ENCODE results near the gene AXL.
"Not testable (repeated sequence)": the region's sequence is repeated elsewhere in the genome, so short reads cannot be mapped to it uniquely, and the experiment has no call there.

The AXL gene

GRCh38 chr19:41218615-41219507 is at the start of gene AXL:
Gene AXL (plus strand): TSS chr19:41219223. CDS start chr19:41219393, 170 bp downstream.
- DNase-seq (ENCODE audit: low read depth in 2 of 3, low spot score in 1 of 3) = no peak

GRCh38 chr19:41172297-41173164 is 46.5 kb upstream of the AXL start:
- no peak for DNase-seq (ENCODE audit: low read depth in 2 of 3, low spot score in 1 of 3)

- DNase-seq (ENCODE audit: low read depth in 2 of 3, low spot score in 1 of 3) = no peak
These were observed 44.6 kb upstream of the AXL start for GRCh38 chr19:41174297-41174928.

GRCh38 chr19:41175801-41176777 is 42.9 kb upstream of the AXL start:
- DNase-seq (ENCODE audit: low read depth in 2 of 3, low spot score in 1 of 3) = peak in 1 of 3 donors; percentile 27

- not testable (repeated sequence) for DNase-seq (ENCODE audit: low read depth in 2 of 3, low spot score in 1 of 3)
These were observed 38.9 kb upstream of the AXL start for GRCh38 chr19:41180173-41180572.

- no peak for DNase-seq (ENCODE audit: low read depth in 2 of 3, low spot score in 1 of 3)
These were observed 31.8 kb upstream of the AXL start for GRCh38 chr19:41186971-41187883.

- no peak for DNase-seq (ENCODE audit: low read depth in 2 of 3, low spot score in 1 of 3)
These were observed 31.1 kb upstream of the AXL start for GRCh38 chr19:41187884-41188279.

GRCh38 chr19:41189425-41190065 is 29.5 kb upstream of the AXL start:
- DNase-seq (ENCODE audit: low read depth in 2 of 3, low spot score in 1 of 3) = no peak

GRCh38 chr19:41192574-41193429 is 26.2 kb upstream of the AXL start, which contains the start of gene CYP2S1:
Gene CYP2S1 (plus strand): TSS chr19:41193219. CDS start chr19:41193265, 46 bp downstream.
- DNase-seq (ENCODE audit: low read depth in 2 of 3, low spot score in 1 of 3) = peak in 2 of 3 donors; percentile 7 to 11

- DNase-seq (ENCODE audit: low read depth in 2 of 3, low spot score in 1 of 3) = no peak
These were observed 25.4 kb upstream of the AXL start for GRCh38 chr19:41193430-41194156.

- no peak for DNase-seq (ENCODE audit: low read depth in 2 of 3, low spot score in 1 of 3)
These were observed 24.9 kb upstream of the AXL start for GRCh38 chr19:41194157-41194552.

- DNase-seq (ENCODE audit: low read depth in 2 of 3, low spot score in 1 of 3) = no peak
These were observed 23.1 kb upstream of the AXL start for GRCh38 chr19:41195675-41196497.

- no peak for DNase-seq (ENCODE audit: low read depth in 2 of 3, low spot score in 1 of 3)
These were observed 20.5 kb upstream of the AXL start for GRCh38 chr19:41198559-41198958.

GRCh38 chr19:41203371-41203770 is 15.7 kb upstream of the AXL start:
- DNase-seq (ENCODE audit: low read depth in 2 of 3, low spot score in 1 of 3) = no peak

GRCh38 chr19:41204338-41204737 is 14.7 kb upstream of the AXL start:
- DNase-seq (ENCODE audit: low read depth in 2 of 3, low spot score in 1 of 3) = peak; percentile 71 to 83 (median 72)

- DNase-seq (ENCODE audit: low read depth in 2 of 3, low spot score in 1 of 3) = no peak
These were observed 13.0 kb upstream of the AXL start for GRCh38 chr19:41205995-41206394.

Measured in stimulated activated CD4-positive, alpha-beta T cell treated with anti-CD3 and anti-CD28 coated beads, Interleukin-12 subunit alpha, Interleukin-12 subunit beta, amount 100 ng/mL, for 48 hours (primary cell).